ENCODE results near the gene LY9. TPM values are rescaled to one million over a fixed set of nuclear protein-coding genes. Genes with fewer than 3 reads are reported as not detected.
A peak's percentile ranks its signal among the peaks of the same experiment; 100 is the strongest.

LY9 gene
- total and polyA plus RNA-seq, 2 experiments from 2014 or later: not detected

DNA sequence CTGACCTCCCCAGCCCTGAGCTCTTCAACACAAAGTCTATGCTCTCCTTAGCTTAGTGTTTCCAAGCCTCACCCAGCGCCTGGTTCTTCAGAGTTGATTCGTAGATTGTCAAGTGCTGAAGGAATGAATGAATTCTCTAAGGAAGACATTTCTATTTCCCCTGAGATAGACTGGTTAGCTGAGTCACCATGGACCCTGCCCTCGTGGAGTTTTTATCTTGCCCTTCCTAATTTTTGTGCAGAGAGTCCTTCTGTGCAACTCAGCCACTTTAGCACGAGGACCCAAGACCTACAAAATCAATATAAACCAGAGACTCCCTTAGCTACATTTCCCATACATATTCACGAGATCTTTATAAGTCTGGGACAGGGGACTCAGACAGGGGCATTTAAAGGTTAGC, 69.4 kb downstream of the LY9 start:
- Mint-ChIP-seq H3K36me3 (ENCODE audit: low read depth) (no peaks in the 10 kb centered on the region), H3K27me3 (ENCODE audit: insufficient read depth, low read depth, poor library complexity) (no peaks in the 10 kb centered on the region), H3K9me3 (no peaks in the 10 kb centered on the region), H3K4me3 (no peak overlapping the region), H3K27ac (no peak overlapping the region), H3K4me1 (no peaks in the 10 kb centered on the region)
- Histone ChIP-seq H3K27me3 (ENCODE audit: insufficient read depth) (no peaks in the 10 kb centered on the region), H3F3A (replicated peaks; ENCODE audit: low read depth) (no peaks in the 10 kb centered on the region), H3K4me1 (ENCODE audit: insufficient read depth) (no peaks in the 10 kb centered on the region), H4K20me1 (replicated peaks; ENCODE audit: insufficient read depth) (no peaks in the 10 kb centered on the region), H3K36me3 (ENCODE audit: insufficient read depth) (no peaks in the 10 kb centered on the region), H3K27ac (ENCODE audit: low read depth) (no peak overlapping the region), H2AFZ (0 out of 2 replicates have a peak overlapping the region, but pooled peaks have one; percentile 18), H3K9me2 (ENCODE audit: insufficient read depth) (no peaks in the 10 kb centered on the region; the same call in 1 of the 2 replicates), H3K79me2 (replicated peaks; ENCODE audit: insufficient read depth) (no peaks in the 10 kb centered on the region), H3K4me2 (no peak overlapping the region), H3K4me3 (no peak overlapping the region)
- DNase-seq (ENCODE audit: low spot score): no peak
- TF ChIP-seq NANOG (IDR thresholded peaks at IDR 0.05; ENCODE audit: borderline replicate concordance): no peak
- TF ChIP-seq ZNF331 (CRISPR knock-in tag; IDR thresholded peaks at IDR 0.05; ENCODE audit: low read depth): no peak
- no peak for TF ChIP-seq ZNF114 (CRISPR knock-in tag; IDR thresholded peaks at IDR 0.05)
- TF ChIP-seq, protein P1, sequence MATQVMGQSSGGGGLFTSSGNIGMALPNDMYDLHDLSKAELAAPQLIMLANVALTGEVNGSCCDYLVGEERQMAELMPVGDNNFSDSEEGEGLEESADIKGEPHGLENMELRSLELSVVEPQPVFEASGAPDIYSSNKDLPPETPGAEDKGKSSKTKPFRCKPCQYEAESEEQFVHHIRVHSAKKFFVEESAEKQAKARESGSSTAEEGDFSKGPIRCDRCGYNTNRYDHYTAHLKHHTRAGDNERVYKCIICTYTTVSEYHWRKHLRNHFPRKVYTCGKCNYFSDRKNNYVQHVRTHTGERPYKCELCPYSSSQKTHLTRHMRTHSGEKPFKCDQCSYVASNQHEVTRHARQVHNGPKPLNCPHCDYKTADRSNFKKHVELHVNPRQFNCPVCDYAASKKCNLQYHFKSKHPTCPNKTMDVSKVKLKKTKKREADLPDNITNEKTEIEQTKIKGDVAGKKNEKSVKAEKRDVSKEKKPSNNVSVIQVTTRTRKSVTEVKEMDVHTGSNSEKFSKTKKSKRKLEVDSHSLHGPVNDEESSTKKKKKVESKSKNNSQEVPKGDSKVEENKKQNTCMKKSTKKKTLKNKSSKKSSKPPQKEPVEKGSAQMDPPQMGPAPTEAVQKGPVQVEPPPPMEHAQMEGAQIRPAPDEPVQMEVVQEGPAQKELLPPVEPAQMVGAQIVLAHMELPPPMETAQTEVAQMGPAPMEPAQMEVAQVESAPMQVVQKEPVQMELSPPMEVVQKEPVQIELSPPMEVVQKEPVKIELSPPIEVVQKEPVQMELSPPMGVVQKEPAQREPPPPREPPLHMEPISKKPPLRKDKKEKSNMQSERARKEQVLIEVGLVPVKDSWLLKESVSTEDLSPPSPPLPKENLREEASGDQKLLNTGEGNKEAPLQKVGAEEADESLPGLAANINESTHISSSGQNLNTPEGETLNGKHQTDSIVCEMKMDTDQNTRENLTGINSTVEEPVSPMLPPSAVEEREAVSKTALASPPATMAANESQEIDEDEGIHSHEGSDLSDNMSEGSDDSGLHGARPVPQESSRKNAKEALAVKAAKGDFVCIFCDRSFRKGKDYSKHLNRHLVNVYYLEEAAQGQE (IDR thresholded peaks at IDR 0.05; ENCODE audit: unreplicated experiment): no peak
- TF ChIP-seq, protein P2, sequence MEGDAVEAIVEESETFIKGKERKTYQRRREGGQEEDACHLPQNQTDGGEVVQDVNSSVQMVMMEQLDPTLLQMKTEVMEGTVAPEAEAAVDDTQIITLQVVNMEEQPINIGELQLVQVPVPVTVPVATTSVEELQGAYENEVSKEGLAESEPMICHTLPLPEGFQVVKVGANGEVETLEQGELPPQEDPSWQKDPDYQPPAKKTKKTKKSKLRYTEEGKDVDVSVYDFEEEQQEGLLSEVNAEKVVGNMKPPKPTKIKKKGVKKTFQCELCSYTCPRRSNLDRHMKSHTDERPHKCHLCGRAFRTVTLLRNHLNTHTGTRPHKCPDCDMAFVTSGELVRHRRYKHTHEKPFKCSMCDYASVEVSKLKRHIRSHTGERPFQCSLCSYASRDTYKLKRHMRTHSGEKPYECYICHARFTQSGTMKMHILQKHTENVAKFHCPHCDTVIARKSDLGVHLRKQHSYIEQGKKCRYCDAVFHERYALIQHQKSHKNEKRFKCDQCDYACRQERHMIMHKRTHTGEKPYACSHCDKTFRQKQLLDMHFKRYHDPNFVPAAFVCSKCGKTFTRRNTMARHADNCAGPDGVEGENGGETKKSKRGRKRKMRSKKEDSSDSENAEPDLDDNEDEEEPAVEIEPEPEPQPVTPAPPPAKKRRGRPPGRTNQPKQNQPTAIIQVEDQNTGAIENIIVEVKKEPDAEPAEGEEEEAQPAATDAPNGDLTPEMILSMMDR (conservative IDR thresholded peaks at IDR 0.05; ENCODE audit: low read depth in 2 of 2): no peak
- TF ChIP-seq, protein P3, sequence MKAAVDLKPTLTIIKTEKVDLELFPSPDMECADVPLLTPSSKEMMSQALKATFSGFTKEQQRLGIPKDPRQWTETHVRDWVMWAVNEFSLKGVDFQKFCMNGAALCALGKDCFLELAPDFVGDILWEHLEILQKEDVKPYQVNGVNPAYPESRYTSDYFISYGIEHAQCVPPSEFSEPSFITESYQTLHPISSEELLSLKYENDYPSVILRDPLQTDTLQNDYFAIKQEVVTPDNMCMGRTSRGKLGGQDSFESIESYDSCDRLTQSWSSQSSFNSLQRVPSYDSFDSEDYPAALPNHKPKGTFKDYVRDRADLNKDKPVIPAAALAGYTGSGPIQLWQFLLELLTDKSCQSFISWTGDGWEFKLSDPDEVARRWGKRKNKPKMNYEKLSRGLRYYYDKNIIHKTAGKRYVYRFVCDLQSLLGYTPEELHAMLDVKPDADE (IDR thresholded peaks at IDR 0.05): no peak
- TF ChIP-seq STAT1 (IDR thresholded peaks at IDR 0.05; ENCODE audit: unreplicated experiment): no peak
- no peak for TF ChIP-seq CREB1 (CRISPR knock-in tag; IDR thresholded peaks at IDR 0.05; ENCODE audit: low read depth)
- no peak for TF ChIP-seq EZH2 (IDR thresholded peaks at IDR 0.05; ENCODE audit: low read depth, unreplicated experiment)
- TF ChIP-seq, protein P4, sequence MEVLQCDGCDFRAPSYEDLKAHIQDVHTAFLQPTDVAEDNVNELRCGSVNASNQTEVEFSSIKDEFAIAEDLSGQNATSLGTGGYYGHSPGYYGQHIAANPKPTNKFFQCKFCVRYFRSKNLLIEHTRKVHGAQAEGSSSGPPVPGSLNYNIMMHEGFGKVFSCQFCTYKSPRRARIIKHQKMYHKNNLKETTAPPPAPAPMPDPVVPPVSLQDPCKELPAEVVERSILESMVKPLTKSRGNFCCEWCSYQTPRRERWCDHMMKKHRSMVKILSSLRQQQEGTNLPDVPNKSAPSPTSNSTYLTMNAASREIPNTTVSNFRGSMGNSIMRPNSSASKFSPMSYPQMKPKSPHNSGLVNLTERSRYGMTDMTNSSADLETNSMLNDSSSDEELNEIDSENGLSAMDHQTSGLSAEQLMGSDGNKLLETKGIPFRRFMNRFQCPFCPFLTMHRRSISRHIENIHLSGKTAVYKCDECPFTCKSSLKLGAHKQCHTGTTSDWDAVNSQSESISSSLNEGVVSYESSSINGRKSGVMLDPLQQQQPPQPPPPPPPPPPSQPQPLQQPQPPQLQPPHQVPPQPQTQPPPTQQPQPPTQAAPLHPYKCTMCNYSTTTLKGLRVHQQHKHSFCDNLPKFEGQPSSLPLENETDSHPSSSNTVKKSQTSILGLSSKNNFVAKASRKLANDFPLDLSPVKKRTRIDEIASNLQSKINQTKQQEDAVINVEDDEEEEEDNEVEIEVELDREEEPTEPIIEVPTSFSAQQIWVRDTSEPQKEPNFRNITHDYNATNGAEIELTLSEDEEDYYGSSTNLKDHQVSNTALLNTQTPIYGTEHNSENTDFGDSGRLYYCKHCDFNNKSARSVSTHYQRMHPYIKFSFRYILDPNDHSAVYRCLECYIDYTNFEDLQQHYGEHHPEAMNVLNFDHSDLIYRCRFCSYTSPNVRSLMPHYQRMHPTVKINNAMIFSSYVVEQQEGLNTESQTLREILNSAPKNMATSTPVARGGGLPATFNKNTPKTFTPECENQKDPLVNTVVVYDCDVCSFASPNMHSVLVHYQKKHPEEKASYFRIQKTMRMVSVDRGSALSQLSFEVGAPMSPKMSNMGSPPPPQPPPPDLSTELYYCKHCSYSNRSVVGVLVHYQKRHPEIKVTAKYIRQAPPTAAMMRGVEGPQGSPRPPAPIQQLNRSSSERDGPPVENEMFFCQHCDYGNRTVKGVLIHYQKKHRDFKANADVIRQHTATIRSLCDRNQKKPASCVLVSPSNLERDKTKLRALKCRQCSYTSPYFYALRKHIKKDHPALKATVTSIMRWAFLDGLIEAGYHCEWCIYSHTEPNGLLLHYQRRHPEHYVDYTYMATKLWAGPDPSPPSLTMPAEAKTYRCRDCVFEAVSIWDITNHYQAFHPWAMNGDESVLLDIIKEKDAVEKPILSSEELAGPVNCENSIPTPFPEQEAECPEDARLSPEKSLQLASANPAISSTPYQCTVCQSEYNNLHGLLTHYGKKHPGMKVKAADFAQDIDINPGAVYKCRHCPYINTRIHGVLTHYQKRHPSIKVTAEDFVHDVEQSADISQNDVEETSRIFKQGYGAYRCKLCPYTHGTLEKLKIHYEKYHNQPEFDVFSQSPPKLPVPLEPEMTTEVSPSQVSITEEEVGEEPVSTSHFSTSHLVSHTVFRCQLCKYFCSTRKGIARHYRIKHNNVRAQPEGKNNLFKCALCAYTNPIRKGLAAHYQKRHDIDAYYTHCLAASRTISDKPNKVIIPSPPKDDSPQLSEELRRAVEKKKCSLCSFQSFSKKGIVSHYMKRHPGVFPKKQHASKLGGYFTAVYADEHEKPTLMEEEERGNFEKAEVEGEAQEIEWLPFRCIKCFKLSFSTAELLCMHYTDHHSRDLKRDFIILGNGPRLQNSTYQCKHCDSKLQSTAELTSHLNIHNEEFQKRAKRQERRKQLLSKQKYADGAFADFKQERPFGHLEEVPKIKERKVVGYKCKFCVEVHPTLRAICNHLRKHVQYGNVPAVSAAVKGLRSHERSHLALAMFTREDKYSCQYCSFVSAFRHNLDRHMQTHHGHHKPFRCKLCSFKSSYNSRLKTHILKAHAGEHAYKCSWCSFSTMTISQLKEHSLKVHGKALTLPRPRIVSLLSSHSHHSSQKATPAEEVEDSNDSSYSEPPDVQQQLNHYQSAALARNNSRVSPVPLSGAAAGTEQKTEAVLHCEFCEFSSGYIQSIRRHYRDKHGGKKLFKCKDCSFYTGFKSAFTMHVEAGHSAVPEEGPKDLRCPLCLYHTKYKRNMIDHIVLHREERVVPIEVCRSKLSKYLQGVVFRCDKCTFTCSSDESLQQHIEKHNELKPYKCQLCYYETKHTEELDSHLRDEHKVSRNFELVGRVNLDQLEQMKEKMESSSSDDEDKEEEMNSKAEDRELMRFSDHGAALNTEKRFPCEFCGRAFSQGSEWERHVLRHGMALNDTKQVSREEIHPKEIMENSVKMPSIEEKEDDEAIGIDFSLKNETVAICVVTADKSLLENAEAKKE (CRISPR knock-in tag; IDR thresholded peaks at IDR 0.05): no peak
- TF ChIP-seq POLR2AphosphoS5 (IDR thresholded peaks at IDR 0.05; ENCODE audit: low read depth): no peak
- TF ChIP-seq EZH2phosphoT487 (IDR thresholded peaks at IDR 0.05; ENCODE audit: unreplicated experiment): no peak
- TF ChIP-seq JUNB (IDR thresholded peaks at IDR 0.05; ENCODE audit: unreplicated experiment): no peak
- no peak for ATAC-seq

Data from GM23338 (cell line).